HEK293 (cell line): Measurements from ENCODE around the gene PRR13.
"Not testable (repeated sequence)": the region's sequence is repeated elsewhere in the genome, so short reads cannot be mapped to it uniquely, and the experiment has no call there.

Source experiments
- CTCF ChIA-PET: fragments of 350-600 bp; formaldehyde crosslinking; extraction: SDS; loops from one replicate; lab custom pipeline; 2021; ENCODE audit warnings: antibody characterized with exemption; lab: Yijun Ruan, JAX
- POLR2A ChIA-PET: fragments of 300-600 bp; formaldehyde crosslinking; extraction: SDS; loops from one replicate; lab custom pipeline; 2020; ENCODE audit warnings: antibody characterized with exemption, inconsistent platforms; lab: Yijun Ruan, JAX
- H3K27ac ChIP-seq: fragments of 200-500 bp; sonication (Bioruptor generic); 2 replicates; pipeline ENCODE4 v1.5.1; 2014; ENCODE audit warnings: low read depth, low read length, control low read depth, inconsistent platforms; ENCODE audit errors: extremely low read depth
- H3K36me3 ChIP-seq, 2 experiments: fragments of 200-500 bp in 1 of 2; sonication (Bioruptor generic) in 1 of 2; 1 replicate in 1 of 2; 2 replicates in 1 of 2; pipeline ENCODE4 v1.5.1; 2014 to 2017; ENCODE audit warnings: inconsistent platforms in 2 of 2, low read length in 2 of 2; ENCODE audit not compliant: control insufficient read depth in 2 of 2, insufficient read depth in 1 of 2
- H3K4me1 ChIP-seq: fragments of 200-500 bp; sonication (Bioruptor generic); 2 replicates; pipeline ENCODE4 v1.5.1; 2014; ENCODE audit warnings: mild to moderate bottlenecking, low read length, inconsistent platforms; ENCODE audit not compliant: control insufficient read depth, insufficient read depth
- H3K4me3 ChIP-seq: 2 replicates; pipeline ENCODE4 v1.5.1; 2011; ENCODE audit warnings: low read depth, mild to moderate bottlenecking, control low read depth, low read length, moderate library complexity
- H3K9me3 ChIP-seq: fragments of 200-500 bp; sonication (Bioruptor generic); 2 replicates; pipeline ENCODE4 v1.5.1; 2014; ENCODE audit warnings: low read depth, low read length, inconsistent platforms; ENCODE audit not compliant: control insufficient read depth, insufficient read depth
- EGR2 ChIP-seq: fragments of 450-650 bp; formaldehyde crosslinking; IDR thresholded peaks from 2 replicates; pipeline ENCODE4 v1.5.1; 2016; ENCODE audit warnings: low read depth, missing biosample characterization, missing genetic modification characterization
- HOXA7 ChIP-seq: sonication (generic); formaldehyde crosslinking; IDR thresholded peaks from 2 replicates; pipeline ENCODE4 v1.8.1; 2022; ENCODE audit warnings: missing genetic modification reagents, borderline replicate concordance
- KLF1 ChIP-seq: fragments of 450-650 bp; formaldehyde crosslinking; IDR thresholded peaks from 2 replicates; pipeline ENCODE4 v1.5.1; 2016; ENCODE audit warnings: missing biosample characterization, missing genetic modification characterization
- OSR2 ChIP-seq: fragments of 450-650 bp; formaldehyde crosslinking; IDR thresholded peaks from 2 replicates; pipeline ENCODE4 v1.5.1; 2016; ENCODE audit warnings: missing biosample characterization, missing genetic modification characterization
- SCRT2 ChIP-seq: fragments of 450-650 bp; formaldehyde crosslinking; IDR thresholded peaks from 2 replicates; pipeline ENCODE4 v1.5.1; 2016; ENCODE audit warnings: missing biosample characterization, missing genetic modification characterization
- YY2 ChIP-seq: fragments of 450-650 bp; formaldehyde crosslinking; IDR thresholded peaks from 2 replicates; pipeline ENCODE4 v1.5.1; 2016; ENCODE audit warnings: missing biosample characterization, missing genetic modification characterization
- ZNF132 ChIP-seq: fragments of 450-650 bp; formaldehyde crosslinking; IDR thresholded peaks from 2 replicates; pipeline ENCODE4 v1.5.1; 2017; ENCODE audit warnings: missing biosample characterization, missing genetic modification characterization, borderline replicate concordance
- ZNF146 ChIP-seq: fragments of 450-650 bp; formaldehyde crosslinking; IDR thresholded peaks from 2 replicates; pipeline ENCODE4 v1.5.1; 2016; ENCODE audit warnings: missing biosample characterization, missing genetic modification characterization
- ZNF174 ChIP-seq: fragments of 450-650 bp; formaldehyde crosslinking; IDR thresholded peaks from 2 replicates; pipeline ENCODE4 v1.5.0; 2017; ENCODE audit warnings: missing biosample characterization, mild to moderate bottlenecking, missing genetic modification characterization
- ZNF239 ChIP-seq: fragments of 450-650 bp; formaldehyde crosslinking; IDR thresholded peaks from 2 replicates; pipeline ENCODE4 v1.5.1; 2016; ENCODE audit warnings: missing biosample characterization, missing genetic modification characterization
- ZNF280D ChIP-seq: fragments of 450-650 bp; formaldehyde crosslinking; IDR thresholded peaks from 2 replicates; pipeline ENCODE4 v1.5.1; 2016; ENCODE audit warnings: missing biosample characterization, missing genetic modification characterization
- ZNF311 ChIP-seq: fragments of 450-650 bp; formaldehyde crosslinking; IDR thresholded peaks from 2 replicates; pipeline ENCODE4 v1.5.1; 2017; ENCODE audit warnings: missing biosample characterization, missing genetic modification characterization, borderline replicate concordance
- ZNF335 ChIP-seq: fragments of 450-650 bp; formaldehyde crosslinking; conservative IDR thresholded peaks from 2 replicates; pipeline ENCODE4 v1.5.1; 2016; ENCODE audit warnings: missing biosample characterization, missing genetic modification characterization
- ZNF366 ChIP-seq: fragments of 450-650 bp; formaldehyde crosslinking; conservative IDR thresholded peaks from 2 replicates; pipeline ENCODE4 v1.5.1; 2016; ENCODE audit warnings: missing biosample characterization, missing genetic modification characterization
- ZNF426 ChIP-seq: fragments of 450-650 bp; formaldehyde crosslinking; IDR thresholded peaks from 2 replicates; pipeline ENCODE4 v1.5.1; 2017; ENCODE audit warnings: missing biosample characterization, missing genetic modification characterization, mild to moderate bottlenecking, inconsistent platforms, moderate library complexity
- ZNF510 ChIP-seq: fragments of 450-650 bp; formaldehyde crosslinking; IDR thresholded peaks from 2 replicates; pipeline ENCODE4 v1.5.1; 2018; ENCODE audit warnings: mild to moderate bottlenecking, missing genetic modification characterization, missing biosample characterization; ENCODE audit not compliant: insufficient replicate concordance
- ZNF548 ChIP-seq: fragments of 450-650 bp; formaldehyde crosslinking; IDR thresholded peaks from 2 replicates; pipeline ENCODE4 v1.5.1; 2016; ENCODE audit warnings: missing biosample characterization, missing genetic modification characterization
- ZNF580 ChIP-seq: fragments of 450-650 bp; formaldehyde crosslinking; IDR thresholded peaks from 2 replicates; pipeline ENCODE4 v1.5.1; 2016; ENCODE audit warnings: missing biosample characterization, missing genetic modification characterization
- ZNF623 ChIP-seq: fragments of 450-650 bp; formaldehyde crosslinking; IDR thresholded peaks from 2 replicates; pipeline ENCODE4 v1.5.1; 2016; ENCODE audit warnings: missing biosample characterization, missing genetic modification characterization
- ZNF664 ChIP-seq: fragments of 450-650 bp; formaldehyde crosslinking; IDR thresholded peaks from 2 replicates; pipeline ENCODE4 v1.5.1; 2016; ENCODE audit warnings: missing biosample characterization, missing genetic modification characterization
- ZNF692 ChIP-seq: fragments of 450-650 bp; formaldehyde crosslinking; IDR thresholded peaks from 2 replicates; pipeline ENCODE4 v1.5.1; 2016; ENCODE audit warnings: missing biosample characterization, missing genetic modification characterization
- ZNF704 ChIP-seq: fragments of 450-650 bp; formaldehyde crosslinking; IDR thresholded peaks from 2 replicates; pipeline ENCODE4 v1.5.1; 2016; ENCODE audit warnings: missing biosample characterization, missing genetic modification characterization
- ZNF830 ChIP-seq: fragments of 450-650 bp; IDR thresholded peaks from 2 replicates; pipeline ENCODE4 v1.5.0; 2018; ENCODE audit warnings: missing biosample characterization, missing genetic modification characterization, low read depth, mild to moderate bottlenecking, moderate library complexity

PRR13 gene

GRCh38 chr12:53439582-53439981 is 2.0 kb upstream of the PRR13 start:
- H3K4me1 ChIP-seq, H3K9me3 ChIP-seq, POLR2A ChIA-PET, H3K4me3 ChIP-seq, H3K27ac ChIP-seq: not testable (repeated sequence)
- CTCF ChIA-PET: interaction anchor here (0.6 to 2.5 kb wide), 4 partner anchors 12 to 114 kb away, joined by 3 to 18 read pairs (median 3); no protein-coding TSS in a partner anchor
- TF ChIP-seq ZNF280D: 0 out of 2 replicates have a peak, but pooled peaks have one; percentile 53
- peak; percentile 98 for TF ChIP-seq ZNF146 (tag by site-specific recombination)
- TF ChIP-seq ZNF580: peak; percentile 83
- H3K36me3 ChIP-seq: peaks cover 9 to 12% of the 10 kb centered on the region in 2 experiments; a peak in 2 of 3 replicates

GRCh38 chr12:53443955-53444354 is 2.4 kb downstream of the PRR13 start:
- no peak for TF ChIP-seq ZNF366
- TF ChIP-seq ZNF830: no peak
- no peak for TF ChIP-seq HOXA7
- TF ChIP-seq ZNF692: no peak
- no peak for TF ChIP-seq ZNF132 (tag by site-specific recombination)
- no peak for TF ChIP-seq OSR2 (tag by site-specific recombination)
- no peak for TF ChIP-seq ZNF664
- no peak for TF ChIP-seq ZNF174
- Histone ChIP-seq H3K4me3 (no peak overlapping the region), H3K9me3 (no peaks in the 10 kb centered on the region), H3K27ac (no peak overlapping the region), H3K36me3 (peaks cover 22 to 43% of the 10 kb centered on the region in 2 experiments; a peak in 2 of 3 replicates), H3K4me1 (0 out of 2 replicates have a peak, but pooled peaks cover 2% of the 10 kb centered on the region)
- ChIA-PET CTCF (interaction anchor here (0.6 kb wide), 1 partner anchor 299 kb away, joined by 3 read pairs; no protein-coding TSS in a partner anchor), POLR2A (no interaction called here)

- H3K27ac ChIP-seq, H3K4me1 ChIP-seq, POLR2A ChIA-PET, H3K9me3 ChIP-seq, H3K4me3 ChIP-seq: not testable (repeated sequence)
- H3K36me3 ChIP-seq: peaks cover 22 to 43% of the 10 kb centered on the region in 2 experiments; a peak in 2 of 3 replicates
- CTCF ChIA-PET: interaction anchor here (0.6 to 1.1 kb wide), 3 partner anchors 92 to 300 kb away, joined by 3 to 5 read pairs (median 3); no protein-coding TSS in a partner anchor
- TF ChIP-seq KLF1 (tag by site-specific recombination): peak; percentile 68
Observed at GRCh38 chr12:53444593-53445325, 3.2 kb downstream of the PRR13 start.

- H3K9me3 ChIP-seq: no peaks in the 10 kb centered on the region
- peaks cover 3% of the 10 kb centered on the region for H3K4me1 ChIP-seq
- ChIA-PET POLR2A (interaction anchor here (0.6 to 2.9 kb wide), 5 partner anchors 10 to 271 kb away, joined by 3 to 11 read pairs (median 4); partner anchors contain the start of genes PRR13, TARBP2 and ZNF740), CTCF (interaction anchor here (0.6 to 1.0 kb wide), 7 partner anchors 11 to 383 kb away, joined by 3 to 5 read pairs (median 3); partner anchors contain the start of gene AAAS)
- H3K27ac ChIP-seq: no peak overlapping the region
- H3K4me3 ChIP-seq: no peak overlapping the region
- H3K36me3 ChIP-seq: peaks cover 16 to 54% of the 10 kb centered on the region in 2 experiments
- TF ChIP-seq ZNF239 (tag by site-specific recombination): no peak
- TF ChIP-seq ZNF704 (tag by site-specific recombination): no peak
- no peak for TF ChIP-seq ZNF548 (tag by site-specific recombination)
- no peak for TF ChIP-seq ZNF311 (tag by site-specific recombination)
- no peak for TF ChIP-seq ZNF335 (tag by site-specific recombination)
- TF ChIP-seq EGR2 (tag by site-specific recombination): no peak
- TF ChIP-seq YY2 (tag by site-specific recombination): no peak
- TF ChIP-seq ZNF623 (tag by site-specific recombination): no peak
- TF ChIP-seq ZNF510: no peak
- no peak for TF ChIP-seq SCRT2 (tag by site-specific recombination)
- no peak for TF ChIP-seq ZNF426 (tag by site-specific recombination)
Observed at GRCh38 chr12:53450936-53451335, 9.4 kb downstream of the PRR13 start.
